ENCODE results near the gene CFAP73.

DNA sequence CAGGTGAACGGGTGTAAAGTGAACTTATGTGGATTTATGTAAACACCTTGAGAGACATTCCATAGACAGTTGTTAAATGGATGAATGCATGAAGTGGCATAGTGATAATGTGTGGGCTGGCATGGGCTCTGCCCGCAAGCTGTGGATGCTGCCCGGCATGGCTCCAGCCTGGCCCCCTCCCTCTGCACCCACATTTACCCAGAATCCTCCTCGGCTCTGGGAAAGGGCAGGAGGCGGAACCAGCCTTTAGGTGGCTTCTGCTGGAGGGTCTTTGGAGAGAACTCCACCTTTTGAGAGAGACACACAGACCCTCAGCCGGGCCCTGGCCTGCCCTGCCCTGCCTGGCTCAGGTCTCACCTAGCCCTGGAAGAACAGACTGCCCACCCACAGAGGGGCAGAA lies 32.6 kb upstream of the CFAP73 start:
- no peak for TF ChIP-seq POLR2A (IDR thresholded peaks at IDR 0.05)
- TF ChIP-seq, protein P1, sequence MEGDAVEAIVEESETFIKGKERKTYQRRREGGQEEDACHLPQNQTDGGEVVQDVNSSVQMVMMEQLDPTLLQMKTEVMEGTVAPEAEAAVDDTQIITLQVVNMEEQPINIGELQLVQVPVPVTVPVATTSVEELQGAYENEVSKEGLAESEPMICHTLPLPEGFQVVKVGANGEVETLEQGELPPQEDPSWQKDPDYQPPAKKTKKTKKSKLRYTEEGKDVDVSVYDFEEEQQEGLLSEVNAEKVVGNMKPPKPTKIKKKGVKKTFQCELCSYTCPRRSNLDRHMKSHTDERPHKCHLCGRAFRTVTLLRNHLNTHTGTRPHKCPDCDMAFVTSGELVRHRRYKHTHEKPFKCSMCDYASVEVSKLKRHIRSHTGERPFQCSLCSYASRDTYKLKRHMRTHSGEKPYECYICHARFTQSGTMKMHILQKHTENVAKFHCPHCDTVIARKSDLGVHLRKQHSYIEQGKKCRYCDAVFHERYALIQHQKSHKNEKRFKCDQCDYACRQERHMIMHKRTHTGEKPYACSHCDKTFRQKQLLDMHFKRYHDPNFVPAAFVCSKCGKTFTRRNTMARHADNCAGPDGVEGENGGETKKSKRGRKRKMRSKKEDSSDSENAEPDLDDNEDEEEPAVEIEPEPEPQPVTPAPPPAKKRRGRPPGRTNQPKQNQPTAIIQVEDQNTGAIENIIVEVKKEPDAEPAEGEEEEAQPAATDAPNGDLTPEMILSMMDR (IDR thresholded peaks at IDR 0.05): no peak
